Inflammatory macrophage (primary cell): ENCODE data around the gene ELMO1.
"Not testable (repeated sequence)": the region's sequence is repeated elsewhere in the genome, so short reads cannot be mapped to it uniquely, and the experiment has no call there.

Experiments used
- DNase-seq, 2 donors: peaks; one replicate each; pipeline ENCODE4 v3.0.0-alpha.2; 2020 to 2022

ELMO1 gene

GRCh38 chr7:37180828-37181549, 267.7 kb downstream of the ELMO1 start:
- DNase-seq, result no peak

GRCh38 chr7:37176079-37176478, 272.6 kb downstream of the ELMO1 start:
- DNase-seq, result no peak

- no peak for DNase-seq
These were observed 274.2 kb downstream of the ELMO1 start for GRCh38 chr7:37174460-37174859.

- DNase-seq, result no peak
These were observed 275.0 kb downstream of the ELMO1 start for GRCh38 chr7:37173670-37174069.

- DNase-seq, result no peak
These were observed 286.6 kb downstream of the ELMO1 start for GRCh38 chr7:37162106-37162505.

GRCh38 chr7:37160656-37161055, 288.0 kb downstream of the ELMO1 start:
- no peak for DNase-seq

GRCh38 chr7:37153376-37153775, 295.3 kb downstream of the ELMO1 start:
- no peak for DNase-seq

- DNase-seq, result no peak
These were observed 296.8 kb downstream of the ELMO1 start for GRCh38 chr7:37151741-37152413.

GRCh38 chr7:37150856-37151255, 297.8 kb downstream of the ELMO1 start:
- DNase-seq, result no peak

GRCh38 chr7:37150180-37150579, 298.5 kb downstream of the ELMO1 start:
- no peak for DNase-seq

GRCh38 chr7:37149773-37150124, 298.9 kb downstream of the ELMO1 start:
- DNase-seq, result no peak

- DNase-seq, result no peak
These were observed 299.5 kb downstream of the ELMO1 start for GRCh38 chr7:37149051-37149772.

GRCh38 chr7:37145682-37146081, 303.0 kb downstream of the ELMO1 start:
- DNase-seq, result no peak

- no peak for DNase-seq
These were observed 304.2 kb downstream of the ELMO1 start for GRCh38 chr7:37144423-37144822.

- DNase-seq, result no peak
These were observed 305.7 kb downstream of the ELMO1 start for GRCh38 chr7:37142958-37143357.

- no peak for DNase-seq
These were observed 306.9 kb downstream of the ELMO1 start for GRCh38 chr7:37141742-37142141.

GRCh38 chr7:37133902-37134301, 314.8 kb downstream of the ELMO1 start:
- not testable (repeated sequence) for DNase-seq

GRCh38 chr7:37131855-37132254, 316.8 kb downstream of the ELMO1 start:
- no peak for DNase-seq

- DNase-seq, result no peak
These were observed 319.6 kb downstream of the ELMO1 start for GRCh38 chr7:37129035-37129425.

GRCh38 chr7:37128327-37129034, 320.2 kb downstream of the ELMO1 start:
- DNase-seq, result no peak

- no peak for DNase-seq
These were observed 329.3 kb downstream of the ELMO1 start for GRCh38 chr7:37119296-37119860.

GRCh38 chr7:37118004-37118403, 330.7 kb downstream of the ELMO1 start:
- DNase-seq, result no peak

- DNase-seq, result no peak
These were observed 331.4 kb downstream of the ELMO1 start for GRCh38 chr7:37117292-37117691.
